WERI-Rb-1 (cell line): Measurements from ENCODE around the gene KAZN.

Experiments
- DNase-seq: peaks from one replicate; pipeline ENCODE4 v3.0.0-alpha.2; 2020
- H3K27ac ChIP-seq: fragments of 250-450 bp; sonication (Bioruptor Pico); 2 replicates; pipeline ENCODE4 v1.5.1; 2020; ENCODE audit warnings: mild to moderate bottlenecking, moderate library complexity
- H3K27me3 ChIP-seq: fragments of 250-450 bp; sonication (Bioruptor Pico); 2 replicates; pipeline ENCODE4 v1.5.1; 2021; ENCODE audit warnings: mild to moderate bottlenecking, low read depth, moderate library complexity; ENCODE audit not compliant: insufficient read depth, severe bottlenecking
- H3K36me3 ChIP-seq: fragments of 250-450 bp; sonication (Bioruptor Pico); 2 replicates; pipeline ENCODE4 v1.5.1; 2020; ENCODE audit warnings: mild to moderate bottlenecking, moderate library complexity
- H3K4me3 ChIP-seq: 2 replicates; pipeline ENCODE4 v1.5.1; 2011; ENCODE audit warnings: low read depth, mild to moderate bottlenecking, control low read depth, low read length
- H3K9me3 ChIP-seq: fragments of 250-450 bp; sonication (Bioruptor Pico); 2 replicates; pipeline ENCODE4 v1.5.1; 2021; ENCODE audit warnings: mild to moderate bottlenecking, moderate library complexity; ENCODE audit not compliant: severe bottlenecking
- CTCF ChIP-seq: IDR thresholded peaks from 2 replicates; pipeline ENCODE4 v1.5.1; 2011; ENCODE audit warnings: low read depth, mild to moderate bottlenecking, control low read depth, inconsistent platforms, low read length

KAZN gene

GRCh38 chr1:15026117-15026489 is 427.6 kb downstream of the KAZN start:
- Histone ChIP-seq H3K36me3 (no peaks in the 10 kb centered on the region), H3K27me3 (no peaks in the 10 kb centered on the region), H3K9me3 (no peaks in the 10 kb centered on the region), H3K27ac (no peak overlapping the region), H3K4me3 (no peak overlapping the region)
- TF ChIP-seq CTCF: no peak
- no peak for DNase-seq

GRCh38 chr1:15027515-15027986 is 429.1 kb downstream of the KAZN start:
- no peaks in the 10 kb centered on the region for H3K36me3 ChIP-seq
- no peak overlapping the region for H3K27ac ChIP-seq
- H3K9me3 ChIP-seq: no peaks in the 10 kb centered on the region
- peak; percentile 86 for TF ChIP-seq CTCF
- no peak overlapping the region for H3K4me3 ChIP-seq
- peak; percentile 74 for DNase-seq
- H3K27me3 ChIP-seq: no peaks in the 10 kb centered on the region

- Histone ChIP-seq H3K9me3 (no peaks in the 10 kb centered on the region), H3K27me3 (no peaks in the 10 kb centered on the region), H3K36me3 (no peaks in the 10 kb centered on the region), H3K4me3 (no peak overlapping the region), H3K27ac (no peak overlapping the region)
- no peak for DNase-seq
- TF ChIP-seq CTCF: no peak
Observed at GRCh38 chr1:15028102-15028501, 429.6 kb downstream of the KAZN start.

GRCh38 chr1:15028616-15029015 is 430.1 kb downstream of the KAZN start:
- Histone ChIP-seq H3K4me3 (no peak overlapping the region), H3K27ac (no peak overlapping the region), H3K27me3 (no peaks in the 10 kb centered on the region), H3K9me3 (no peaks in the 10 kb centered on the region), H3K36me3 (no peaks in the 10 kb centered on the region)
- DNase-seq: no peak
- no peak for TF ChIP-seq CTCF

GRCh38 chr1:15029036-15029435 is 430.6 kb downstream of the KAZN start:
- Histone ChIP-seq H3K27me3 (no peaks in the 10 kb centered on the region), H3K36me3 (no peaks in the 10 kb centered on the region), H3K27ac (no peak overlapping the region), H3K9me3 (no peaks in the 10 kb centered on the region), H3K4me3 (no peak overlapping the region)
- no peak for TF ChIP-seq CTCF
- DNase-seq: no peak

- no peak for DNase-seq
- no peaks in the 10 kb centered on the region for H3K36me3 ChIP-seq
- no peaks in the 10 kb centered on the region for H3K9me3 ChIP-seq
- no peak overlapping the region for H3K27ac ChIP-seq
- no peak for TF ChIP-seq CTCF
- H3K4me3 ChIP-seq: no peak overlapping the region
- H3K27me3 ChIP-seq: no peaks in the 10 kb centered on the region
Observed at GRCh38 chr1:15029786-15030185, 431.3 kb downstream of the KAZN start.
